Stimulated activated CD4-positive, alpha-beta T cell treated with anti-CD3 and anti-CD28 coated beads, Interleukin-1b, Interleukin-23, amount 100 ng/mL, for 24 hours (primary cell): Measurements from ENCODE around the gene MARCO.

ENCODE experiments used
- DNase-seq, 4 experiments: peaks; one replicate each; pipeline ENCODE4 v3.0.0-alpha.2; 2020; ENCODE audit warnings: low read depth in 4 of 4, low spot score in 1 of 4

Gene MARCO

GRCh38 chr2:118973542-118973951 lies 31.6 kb downstream of the MARCO start:
- no peak for DNase-seq

DNA sequence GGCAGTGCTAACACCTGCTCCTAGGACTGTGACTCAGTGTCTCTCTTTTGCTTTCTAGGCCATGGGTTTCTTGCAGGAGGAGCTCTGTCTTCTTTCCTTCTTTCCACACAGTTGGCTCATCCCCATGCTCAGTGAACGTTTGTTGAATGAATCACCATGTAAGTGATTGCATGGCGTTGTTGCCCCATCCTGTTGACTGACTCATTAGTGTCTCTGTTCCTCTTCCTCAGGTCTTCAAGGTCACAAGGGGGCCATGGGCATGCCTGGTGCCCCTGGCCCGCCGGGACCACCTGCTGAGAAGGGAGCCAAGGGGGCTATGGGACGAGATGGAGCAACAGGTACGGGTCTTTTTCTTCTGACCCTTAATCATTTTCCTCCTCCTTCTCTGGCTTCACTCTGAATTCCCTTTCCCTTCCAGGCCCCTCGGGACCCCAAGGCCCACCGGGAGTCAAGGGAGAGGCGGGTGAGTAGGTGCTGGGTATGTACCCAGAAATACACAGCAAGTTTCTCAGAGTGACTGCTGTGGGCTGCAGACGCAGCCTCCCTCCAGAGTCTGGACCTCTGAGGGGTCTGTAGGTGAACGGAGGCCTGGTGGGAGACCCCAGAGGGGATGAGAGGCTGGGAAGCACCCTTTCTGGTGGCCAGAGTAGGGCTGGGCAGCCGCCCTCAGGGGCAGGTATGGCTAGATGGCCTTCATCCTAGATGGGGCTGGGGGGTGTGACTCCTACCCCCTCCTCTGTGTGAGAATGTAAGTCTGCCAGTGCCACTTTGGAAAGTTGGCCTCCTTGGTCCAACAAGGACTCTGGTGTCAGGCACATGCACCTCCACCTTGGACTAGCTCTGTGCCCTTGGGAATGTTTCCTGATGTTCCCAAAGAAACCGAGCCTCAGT lies 32.4 kb downstream of the MARCO start:
- DNase-seq = no peak

- no peak for DNase-seq
These were observed 33.1 kb downstream of the MARCO start for GRCh38 chr2:118975133-118975532.

GRCh38 chr2:118978064-118978463 lies 36.1 kb downstream of the MARCO start:
- DNase-seq = no peak

GRCh38 chr2:118979152-118979861 lies 37.3 kb downstream of the MARCO start:
- DNase-seq = no peak

- no peak for DNase-seq
These were observed 38.0 kb downstream of the MARCO start for GRCh38 chr2:118980022-118980421.

DNA sequence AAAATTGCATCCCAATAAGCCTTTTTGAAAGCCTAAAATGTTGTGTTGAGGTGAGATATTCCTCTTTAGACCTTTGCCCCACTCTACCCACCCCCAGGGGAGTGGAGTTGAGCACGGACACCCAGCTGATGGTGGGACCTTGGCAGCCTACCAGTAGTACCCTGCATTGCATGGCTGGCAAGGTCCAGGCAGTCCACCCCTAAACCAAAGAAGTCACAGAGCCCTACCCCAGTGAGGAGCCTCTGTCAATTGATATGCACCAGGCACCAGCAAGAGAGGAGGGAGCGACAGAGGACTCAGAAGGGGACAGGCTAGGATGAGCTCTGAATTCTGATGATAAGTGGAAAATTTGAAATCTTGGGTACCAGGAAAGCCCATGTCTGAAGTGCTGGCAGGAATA lies 38.6 kb downstream of the MARCO start:
- DNase-seq = no peak

- DNase-seq = no peak
These were observed 39.6 kb downstream of the MARCO start for GRCh38 chr2:118981632-118982031.

- DNase-seq = no peak
These were observed 40.0 kb downstream of the MARCO start for GRCh38 chr2:118982039-118982438.

DNA sequence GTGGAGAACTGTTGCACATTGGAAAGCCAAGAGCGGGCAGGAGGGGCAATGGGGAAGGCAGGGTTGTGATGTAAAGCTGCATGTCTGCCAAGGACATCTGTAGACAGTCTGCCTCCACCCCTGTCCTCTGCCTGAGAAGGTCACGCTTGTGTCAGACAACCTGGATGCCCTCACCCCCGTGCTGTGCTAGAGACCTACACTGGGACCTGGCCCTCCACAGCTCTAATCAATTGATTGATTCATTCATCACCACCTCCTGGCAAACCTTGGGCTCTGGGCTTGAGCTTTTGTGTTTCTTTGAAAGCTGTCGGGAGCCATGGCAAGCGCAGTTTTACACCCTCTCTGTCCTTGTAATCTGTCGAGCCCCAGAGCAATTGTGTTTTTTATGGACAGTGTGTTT lies 41.1 kb downstream of the MARCO start:
- DNase-seq = no peak

DNA sequence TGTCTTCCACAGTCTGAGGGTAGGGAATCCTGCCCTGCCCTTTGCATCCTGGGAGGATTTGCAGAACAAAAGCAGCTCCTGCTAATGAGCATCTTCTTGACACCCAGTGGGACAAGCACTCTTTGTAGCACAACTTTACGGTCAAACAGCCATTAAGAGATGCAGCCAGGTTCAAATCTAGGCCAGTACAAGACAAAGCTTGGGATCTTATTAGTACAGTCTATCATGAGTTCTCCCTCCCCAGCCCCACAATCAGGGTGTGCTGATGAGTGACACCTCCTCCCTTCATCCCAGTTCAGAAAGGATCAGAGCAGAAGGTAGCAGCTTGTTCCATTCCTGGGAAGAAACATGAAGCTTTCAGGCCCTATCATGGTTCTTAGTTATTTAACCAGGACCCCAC lies 41.9 kb downstream of the MARCO start:
- no peak for DNase-seq

GRCh38 chr2:118986738-118987137 lies 44.7 kb downstream of the MARCO start:
- no peak for DNase-seq

DNA sequence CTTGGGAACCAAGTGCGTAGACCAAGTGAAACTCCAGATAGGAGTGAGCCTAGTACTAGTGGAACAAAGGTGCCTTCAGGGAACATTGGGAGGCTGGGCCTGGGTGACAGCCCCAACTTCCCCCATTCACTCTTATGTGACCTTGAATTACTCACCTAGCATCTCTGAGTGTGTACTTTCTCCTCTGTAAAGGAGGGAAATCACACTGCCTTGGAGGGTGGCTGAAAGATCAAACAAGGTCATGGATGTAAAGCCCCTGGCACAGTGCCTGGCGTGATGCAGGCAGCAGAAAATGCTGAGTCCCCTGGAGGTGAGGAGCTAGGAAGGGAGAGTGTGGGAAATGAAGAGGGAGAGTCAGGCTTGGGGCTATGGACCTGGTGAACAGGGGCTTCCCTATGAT lies 45.9 kb downstream of the MARCO start:
- no peak for DNase-seq

- DNase-seq = no peak
These were observed 46.7 kb downstream of the MARCO start for GRCh38 chr2:118988706-118989105.

DNA sequence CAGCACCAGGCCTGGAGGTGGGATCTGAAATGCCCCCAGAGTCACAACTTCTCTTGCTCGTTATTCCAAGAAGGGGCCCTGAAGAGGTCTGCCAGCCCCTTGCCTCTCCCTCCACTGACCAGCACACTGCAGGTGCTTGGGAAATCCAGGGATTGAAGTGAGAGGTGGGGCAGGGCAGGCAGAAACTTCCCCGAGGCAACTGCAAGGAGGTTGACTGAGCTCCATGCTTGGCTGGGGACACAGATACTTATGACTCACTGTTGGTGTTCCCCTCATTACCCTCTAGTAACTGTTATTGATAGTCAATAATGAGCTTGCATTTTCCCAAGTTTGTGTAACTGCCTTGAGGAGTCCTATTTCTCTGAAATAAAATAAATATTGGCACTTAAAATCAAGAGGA lies 47.5 kb downstream of the MARCO start:
- DNase-seq = no peak

DNA sequence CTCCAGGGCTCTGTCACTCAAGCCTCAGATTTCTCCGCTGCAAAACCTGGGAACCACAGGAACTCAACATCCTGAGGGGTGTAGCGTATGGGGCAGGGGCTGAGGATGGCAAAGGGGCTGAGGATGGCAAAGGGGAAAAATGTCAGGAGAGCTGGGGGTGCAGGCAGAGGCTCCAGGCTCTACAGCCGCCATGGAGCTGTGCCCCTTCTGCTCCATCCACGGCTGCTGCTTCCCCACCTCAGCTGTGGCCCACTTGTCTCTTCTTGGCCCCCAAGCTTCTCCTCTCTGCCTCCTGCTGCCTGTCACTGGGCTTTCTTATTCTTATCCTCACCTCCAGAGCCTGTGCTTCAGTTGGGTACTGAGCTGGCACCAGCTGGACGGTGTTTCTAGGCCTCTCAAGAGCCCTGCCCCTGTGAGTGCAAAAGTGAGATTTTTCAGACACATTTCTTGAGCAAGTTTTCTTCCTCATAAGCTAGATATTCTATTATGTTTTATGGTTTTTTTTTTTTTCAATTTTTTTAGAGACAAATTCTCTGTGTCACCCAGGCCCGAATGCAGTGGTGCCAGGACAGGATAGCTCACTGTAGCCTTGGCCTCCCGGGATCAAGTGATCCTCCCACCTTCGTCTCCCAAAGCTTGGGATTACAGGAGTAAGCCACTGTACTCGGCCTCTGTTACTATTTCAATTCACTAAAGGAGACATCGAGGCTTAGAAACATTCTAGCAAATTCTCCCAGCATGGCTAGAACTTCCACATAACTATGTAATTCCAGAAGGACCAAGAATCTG lies 49.0 kb downstream of the MARCO start:
- DNase-seq = no peak

DNA sequence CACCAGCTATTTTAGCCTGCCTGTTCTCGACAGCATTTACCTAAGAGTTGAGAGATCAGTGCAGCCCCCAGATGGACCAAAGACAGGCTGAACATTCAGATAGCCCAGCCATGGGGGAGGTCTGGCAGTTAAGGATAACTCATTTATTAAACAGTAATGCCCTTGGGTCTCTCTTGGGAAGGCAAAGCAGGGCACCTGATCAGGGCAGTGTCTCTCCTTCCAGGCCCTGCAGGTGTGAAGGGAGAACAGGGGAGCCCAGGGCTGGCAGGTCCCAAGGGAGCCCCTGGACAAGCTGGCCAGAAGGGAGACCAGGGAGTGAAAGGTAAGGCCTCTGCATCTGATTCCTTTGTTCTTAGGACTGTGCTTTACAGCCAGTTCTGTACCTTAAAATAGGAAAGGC lies 49.6 kb downstream of the MARCO start:
- no peak for DNase-seq

- no peak for DNase-seq
These were observed 50.9 kb downstream of the MARCO start for GRCh38 chr2:118992740-118993391.

- no peak for DNase-seq
These were observed 51.4 kb downstream of the MARCO start for GRCh38 chr2:118993392-118993752.

GRCh38 chr2:118994172-118994700 lies 52.2 kb downstream of the MARCO start:
- DNase-seq = no peak

DNA sequence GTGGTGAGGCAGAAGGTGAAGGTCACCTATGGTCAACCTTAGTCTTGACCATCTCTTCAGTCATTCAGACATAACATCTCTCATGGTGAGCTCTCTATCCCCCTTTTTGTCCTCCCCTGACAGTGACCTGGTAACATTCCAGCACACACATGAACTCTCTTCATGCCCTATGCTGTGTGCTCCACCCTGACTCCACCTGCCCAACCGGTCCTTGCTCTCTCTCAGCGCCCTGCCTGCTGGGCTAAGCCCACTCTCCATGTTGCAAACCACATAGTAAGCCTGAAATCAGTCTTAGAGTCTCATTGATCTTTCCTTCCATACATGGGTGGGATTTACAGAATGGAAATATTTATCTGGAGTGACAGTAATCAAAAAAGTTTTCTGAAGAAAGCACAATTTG lies 52.8 kb downstream of the MARCO start:
- DNase-seq = no peak
